Stimulated activated CD8-positive, alpha-beta memory T cell treated with anti-CD3 and anti-CD28 coated beads, Interleukin-2, amount 100 ng/mL, for 48 hours (primary cell): Measurements from ENCODE around the gene ORC5.
"Not testable (repeated sequence)": the region's sequence is repeated elsewhere in the genome, so short reads cannot be mapped to it uniquely, and the experiment has no call there.

Experiments
- DNase-seq, 2 donors: peaks; one replicate each; pipeline ENCODE4 v3.0.0-alpha.2; 2020; ENCODE audit warnings: low read depth in 2 of 2

The ORC5 gene

GRCh38 chr7:104192434-104192833 lies 15.4 kb downstream of the ORC5 start:
- no peak for DNase-seq

- no peak for DNase-seq
These were observed 22.5 kb downstream of the ORC5 start for GRCh38 chr7:104185346-104185745.

- no peak for DNase-seq
These were observed 28.6 kb downstream of the ORC5 start for GRCh38 chr7:104179178-104179577.

GRCh38 chr7:104177565-104178083 lies 30.2 kb downstream of the ORC5 start:
- DNase-seq = not testable (repeated sequence)

GRCh38 chr7:104176332-104176731 lies 31.5 kb downstream of the ORC5 start:
- DNase-seq = no peak

GRCh38 chr7:104175361-104175984 lies 32.3 kb downstream of the ORC5 start:
- no peak for DNase-seq

- DNase-seq = no peak
These were observed 33.0 kb downstream of the ORC5 start for GRCh38 chr7:104174798-104175197.

- DNase-seq = no peak
These were observed 45.7 kb downstream of the ORC5 start for GRCh38 chr7:104162081-104162480.

- DNase-seq = no peak
These were observed 46.6 kb downstream of the ORC5 start for GRCh38 chr7:104161244-104161643.

- no peak for DNase-seq
These were observed 47.4 kb downstream of the ORC5 start for GRCh38 chr7:104160375-104160774.

GRCh38 chr7:104156842-104157277 lies 51.0 kb downstream of the ORC5 start:
- DNase-seq = no peak

- no peak for DNase-seq
These were observed 54.5 kb downstream of the ORC5 start for GRCh38 chr7:104153287-104153686.

- DNase-seq = no peak
These were observed 55.3 kb downstream of the ORC5 start for GRCh38 chr7:104152468-104152867.

GRCh38 chr7:104150470-104150869 lies 57.3 kb downstream of the ORC5 start:
- DNase-seq = no peak

- DNase-seq = no peak
These were observed 58.0 kb downstream of the ORC5 start for GRCh38 chr7:104149822-104150221.

- no peak for DNase-seq
These were observed 65.7 kb downstream of the ORC5 start for GRCh38 chr7:104142147-104142546.

- DNase-seq = no peak
These were observed 69.8 kb downstream of the ORC5 start for GRCh38 chr7:104137971-104138370.

GRCh38 chr7:104137511-104137910 lies 70.3 kb downstream of the ORC5 start:
- DNase-seq = no peak

- DNase-seq = no peak
These were observed 70.8 kb downstream of the ORC5 start for GRCh38 chr7:104136981-104137380.

GRCh38 chr7:104136561-104136960 lies 71.3 kb downstream of the ORC5 start:
- no peak for DNase-seq

GRCh38 chr7:104135760-104136558 lies 71.9 kb downstream of the ORC5 start:
- DNase-seq = no peak

- no peak for DNase-seq
These were observed 74.6 kb downstream of the ORC5 start for GRCh38 chr7:104133238-104133637.

GRCh38 chr7:104130726-104131125 lies 77.1 kb downstream of the ORC5 start:
- no peak for DNase-seq
